ENCODE data around the gene PIGQ. TPM values are rescaled to one million over a fixed set of nuclear protein-coding genes. Genes with fewer than 3 reads are reported as not detected.

The PIGQ gene
- total RNA-seq, 4 donors from 2014 or later, result 15.9 to 24.0 (median 20.4) TPM

DNA sequence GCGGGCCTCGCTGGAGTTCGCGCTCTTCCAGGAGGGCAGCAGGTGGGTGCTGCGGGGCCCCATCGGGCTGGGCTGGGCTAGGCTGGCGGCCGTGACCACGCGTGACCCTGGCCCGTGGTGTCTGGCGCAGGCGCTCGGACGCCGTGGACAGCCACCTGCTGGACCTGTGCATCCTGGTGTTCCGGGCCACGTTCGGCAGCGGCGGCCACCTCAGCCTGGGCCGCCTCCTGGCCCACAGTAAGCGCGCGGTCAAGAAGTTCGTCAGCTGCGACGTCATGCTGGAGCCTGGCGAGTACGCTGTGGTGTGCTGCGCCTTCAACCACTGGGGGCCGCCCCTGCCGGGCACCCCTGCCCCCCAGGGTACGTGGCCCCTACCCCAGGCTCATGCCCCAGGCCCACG, 17.6 kb upstream of the PIGQ start:
- no peak for TF ChIP-seq POLR2A (IDR thresholded peaks at IDR 0.05)
- TF ChIP-seq, protein P1, sequence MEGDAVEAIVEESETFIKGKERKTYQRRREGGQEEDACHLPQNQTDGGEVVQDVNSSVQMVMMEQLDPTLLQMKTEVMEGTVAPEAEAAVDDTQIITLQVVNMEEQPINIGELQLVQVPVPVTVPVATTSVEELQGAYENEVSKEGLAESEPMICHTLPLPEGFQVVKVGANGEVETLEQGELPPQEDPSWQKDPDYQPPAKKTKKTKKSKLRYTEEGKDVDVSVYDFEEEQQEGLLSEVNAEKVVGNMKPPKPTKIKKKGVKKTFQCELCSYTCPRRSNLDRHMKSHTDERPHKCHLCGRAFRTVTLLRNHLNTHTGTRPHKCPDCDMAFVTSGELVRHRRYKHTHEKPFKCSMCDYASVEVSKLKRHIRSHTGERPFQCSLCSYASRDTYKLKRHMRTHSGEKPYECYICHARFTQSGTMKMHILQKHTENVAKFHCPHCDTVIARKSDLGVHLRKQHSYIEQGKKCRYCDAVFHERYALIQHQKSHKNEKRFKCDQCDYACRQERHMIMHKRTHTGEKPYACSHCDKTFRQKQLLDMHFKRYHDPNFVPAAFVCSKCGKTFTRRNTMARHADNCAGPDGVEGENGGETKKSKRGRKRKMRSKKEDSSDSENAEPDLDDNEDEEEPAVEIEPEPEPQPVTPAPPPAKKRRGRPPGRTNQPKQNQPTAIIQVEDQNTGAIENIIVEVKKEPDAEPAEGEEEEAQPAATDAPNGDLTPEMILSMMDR (IDR thresholded peaks at IDR 0.05), result no peak
- no peak for DNase-seq
- Histone ChIP-seq H3K27me3 (peaks cover 0 to 2% (median 0%) of the 10 kb centered on the region in 4 donors), H3K4me1 (peaks cover 3 to 28% (median 4%) of the 10 kb centered on the region in 3 donors), H3K27ac (no peak overlapping the region), H3K36me3 (peaks cover 15 to 69% (median 22%) of the 10 kb centered on the region in 3 donors), H3K9me3 (no peaks in the 10 kb centered on the region), H3K4me3 (no peak overlapping the region)
- WGBS, 2 donors, result 70% methylated on average over 2 of the region's 35 CpGs; no CpG with 5 or more reads in 1 of the 2 donors
- intact Hi-C loops (cut with DNase I), result no loop called here

DNA sequence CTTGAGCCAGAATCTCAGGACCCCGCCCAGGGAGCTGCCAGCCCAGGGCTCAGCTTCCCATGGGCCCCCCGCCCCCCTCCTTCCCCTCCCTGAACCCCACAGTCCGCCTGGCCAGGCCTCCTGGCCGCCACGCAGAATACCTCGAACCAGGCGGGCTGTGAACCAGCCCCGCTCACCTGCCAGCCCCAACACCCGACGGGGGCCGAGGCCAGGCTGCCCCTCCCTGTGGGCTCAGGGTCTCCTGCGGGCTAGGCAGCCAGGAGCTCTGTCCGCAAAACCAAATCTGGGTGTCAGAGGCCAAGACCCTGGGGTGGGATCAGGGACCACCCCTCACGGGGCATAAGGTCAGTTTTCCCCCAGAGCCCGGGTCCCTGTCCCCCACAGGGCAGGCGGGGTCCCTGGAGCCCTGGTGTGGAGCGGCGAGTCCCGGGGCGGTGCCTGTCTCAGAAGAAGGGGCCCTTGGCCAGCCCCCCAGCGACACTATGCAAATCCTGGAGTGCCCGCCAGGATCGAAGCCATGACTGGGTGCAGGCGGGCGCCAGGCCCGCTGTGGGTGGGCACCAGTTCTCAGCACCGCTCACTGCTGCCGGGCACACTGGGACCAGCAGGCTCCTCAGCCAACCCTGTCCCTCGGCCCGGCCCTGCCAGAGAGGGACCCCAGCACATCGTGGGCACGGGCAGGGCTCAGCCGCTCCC, 16.0 kb upstream of the PIGQ start:
- DNase-seq, result no peak
- TF ChIP-seq POLR2A (IDR thresholded peaks at IDR 0.05), result no peak
- TF ChIP-seq, protein P1 (IDR thresholded peaks at IDR 0.05), result no peak
- H3K27ac ChIP-seq, result no peak overlapping the region
- H3K9me3 ChIP-seq, result no peaks in the 10 kb centered on the region
- peaks cover 3 to 18% (median 4%) of the 10 kb centered on the region in 3 donors for H3K4me1 ChIP-seq
- 78% methylated on average over 7 of the region's 33 CpGs; no CpG with 5 or more reads in 1 of the 2 donors for WGBS, 2 donors
- H3K27me3 ChIP-seq, result peaks cover 0 to 18% (median 0%) of the 10 kb centered on the region in 4 donors
- no peak overlapping the region for H3K4me3 ChIP-seq
- peaks cover 15 to 54% (median 22%) of the 10 kb centered on the region in 3 donors for H3K36me3 ChIP-seq
- intact Hi-C loops (cut with DNase I), result no loop called here

DNA sequence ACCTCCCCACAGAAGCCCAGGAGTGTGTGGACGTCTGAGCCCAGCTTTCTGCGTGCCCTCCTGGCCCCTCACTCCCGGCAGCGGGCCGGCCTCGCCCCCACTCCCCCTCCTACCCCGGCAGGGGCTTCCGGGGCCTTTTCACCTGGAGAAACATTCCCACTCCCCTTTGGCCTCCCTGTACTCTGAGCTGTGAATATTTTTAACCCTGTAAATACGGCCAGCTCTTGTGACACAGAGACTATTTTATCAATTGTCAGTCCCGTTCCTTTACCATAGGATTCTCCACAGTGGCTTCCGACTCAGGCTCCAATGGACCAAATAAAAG, 15.5 kb upstream of the PIGQ start:
- TF ChIP-seq, protein P1 (IDR thresholded peaks at IDR 0.05), result no peak
- TF ChIP-seq POLR2A (IDR thresholded peaks at IDR 0.05), result no peak
- H3K27ac ChIP-seq, result no peak overlapping the region

DNA sequence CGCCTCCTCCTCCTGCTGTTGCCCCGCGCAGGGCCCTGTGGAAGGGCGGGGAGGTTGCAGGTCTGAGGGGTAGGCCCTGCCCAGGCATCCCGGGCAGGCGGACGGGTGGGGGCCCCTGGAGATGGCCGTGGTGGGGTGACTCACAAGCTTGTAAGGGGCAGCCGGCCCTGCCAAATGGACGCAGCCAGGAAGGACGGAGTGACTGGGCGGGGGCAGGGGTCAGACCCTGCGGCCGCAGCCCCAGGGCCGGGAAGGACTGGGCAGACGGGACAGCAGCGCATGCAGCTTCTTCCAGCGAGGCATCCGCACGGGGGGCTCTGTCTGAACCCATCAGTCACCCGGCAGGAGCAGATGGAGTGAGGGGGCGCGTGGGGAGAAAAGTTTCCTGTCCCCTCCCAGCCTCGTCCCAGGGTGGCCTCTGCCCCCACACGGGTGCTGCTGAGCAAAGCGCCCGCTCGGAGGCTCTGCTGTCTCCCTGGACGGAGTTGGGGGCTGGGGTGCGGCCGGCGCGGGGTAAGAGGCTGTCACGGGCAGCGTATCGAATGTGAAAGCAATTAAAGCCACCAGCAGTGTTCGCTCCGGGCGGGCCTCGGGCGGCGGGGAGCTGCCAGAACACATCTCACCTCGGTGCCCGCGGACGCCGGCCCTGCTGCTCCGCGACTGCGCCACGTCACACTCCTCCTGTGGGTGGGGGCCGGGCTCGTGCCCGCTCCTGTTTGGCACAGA, 15.0 kb upstream of the PIGQ start:
- peaks cover 6 to 28% (median 7%) of the 10 kb centered on the region in 3 donors for H3K4me1 ChIP-seq
- TF ChIP-seq, protein P1 (IDR thresholded peaks at IDR 0.05), result no peak
- no peak for TF ChIP-seq POLR2A (IDR thresholded peaks at IDR 0.05)
- H3K36me3 ChIP-seq, result peaks cover 15 to 43% (median 19%) of the 10 kb centered on the region in 3 donors
- 60 to 66% methylated on average over 1 to 12 of the region's 54 CpGs for WGBS, 2 donors
- H3K27me3 ChIP-seq, result peaks cover 0 to 29% (median 10%) of the 10 kb centered on the region in 4 donors
- intact Hi-C loops (cut with DNase I), result no loop called here
- no peaks in the 10 kb centered on the region for H3K9me3 ChIP-seq
- no peak for DNase-seq
- H3K4me3 ChIP-seq, result peak overlapping the region in 2 of 4 donors; percentile 33 to 49
- peak overlapping the region in 1 of 4 donors; percentile 2 for H3K27ac ChIP-seq

More for the DNA sequence above, 15.5 kb upstream of the PIGQ start:
- Histone ChIP-seq H3K4me1 (peaks cover 3 to 23% (median 4%) of the 10 kb centered on the region in 3 donors), H3K9me3 (no peaks in the 10 kb centered on the region), H3K4me3 (no peak overlapping the region), H3K27me3 (peaks cover 0 to 23% (median 4%) of the 10 kb centered on the region in 4 donors), H3K36me3 (peaks cover 15 to 48% (median 22%) of the 10 kb centered on the region in 3 donors)
- intact Hi-C loops (cut with DNase I), result no loop called here
- no peak for DNase-seq
- 78 to 84% methylated on average over 10 to 11 of the region's 11 CpGs for WGBS, 2 donors
